ENCODE measurements around the gene ZNF804A. TPM values are rescaled to one million over a fixed set of nuclear protein-coding genes. Genes with fewer than 3 reads are reported as not detected.

ZNF804A gene
- total and polyA plus RNA-seq, 2 of the 4 experiments (the other 2 are of a cell fraction) = 2.2 to 2.7 TPM

DNA sequence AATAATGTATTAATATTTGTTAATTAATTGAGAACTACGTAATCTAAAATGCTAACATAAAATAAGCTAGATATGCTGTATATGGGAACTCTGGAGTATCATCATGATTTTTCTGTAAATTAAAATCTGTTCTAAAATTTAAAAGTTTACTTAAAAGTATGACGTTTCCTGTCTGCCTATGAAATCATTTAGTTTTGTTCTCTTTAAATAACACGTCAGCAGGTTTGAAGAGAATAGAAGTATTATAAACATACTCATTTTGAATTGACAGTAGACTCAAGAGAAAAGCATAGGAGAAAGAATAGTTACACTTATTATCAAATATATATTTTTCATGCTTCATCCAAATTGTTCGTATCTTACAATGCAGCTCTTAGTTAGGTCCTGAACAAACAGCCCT, 19.1 kb upstream of the ZNF804A start:
- intact Hi-C loops (cut with micrococcal nuclease) (no loop called here), in situ Hi-C loops (cut with MboI; ENCODE audit: low sequenced_read_pairs) (no loop called here), dilution Hi-C loops (cut with HindIII; ENCODE audit: low sequenced_read_pairs, unreplicated experiment) (no loop called here)
- Histone ChIP-seq H4K20me1 (ENCODE audit: insufficient read depth, low read length) (no peaks in the 10 kb centered on the region), H3K79me1 (ENCODE audit: low read depth in 1 of 2, low read length in 2 of 2) (no peaks in the 10 kb centered on the region), H4K8ac (ENCODE audit: low read depth in 2 of 2, low read length in 2 of 2) (no peak overlapping the region), H2AK9ac (replicated peaks; ENCODE audit: low read depth, low read length, poor library complexity) (no peak overlapping the region), H2BK120ac (ENCODE audit: low read depth, low read length) (no peak overlapping the region), H3K9me1 (ENCODE audit: insufficient read depth, low read length) (no peaks in the 10 kb centered on the region), H3K14ac (replicated peaks; ENCODE audit: low read depth, low read length) (no peak overlapping the region), H3K23ac (ENCODE audit: low read depth, low read length) (no peak overlapping the region), H3K4me1 (ENCODE audit: control insufficient read depth, insufficient read depth, low read length) (no peaks in the 10 kb centered on the region), H2BK15ac (ENCODE audit: low read depth, low read length) (no peak overlapping the region), H3K27me3 (ENCODE audit: control insufficient read depth, insufficient read depth, low read length) (no peaks in the 10 kb centered on the region), H3K4me2 (ENCODE audit: low read depth, low read length) (no peak overlapping the region), H3K18ac (ENCODE audit: low read depth, low read length) (no peak overlapping the region), H2BK5ac (ENCODE audit: low read depth, low read length, poor library complexity, severe bottlenecking) (no peak overlapping the region), H3K27ac (ENCODE audit: insufficient read depth, low read length) (no peak overlapping the region), H2BK20ac (ENCODE audit: low read depth, low read length) (no peak overlapping the region), H3K9me3 (ENCODE audit: control insufficient read depth, insufficient read depth, low read length) (no peaks in the 10 kb centered on the region), H4K91ac (ENCODE audit: insufficient read depth, low read depth, low read length) (no peak overlapping the region), H3K56ac (ENCODE audit: extremely low read depth, insufficient read depth, low read length) (no peak overlapping the region), H3K4me3 (ENCODE audit: insufficient read depth, low read depth, low read length) (no peak overlapping the region), H2AK5ac (ENCODE audit: low read depth, low read length) (no peak overlapping the region), H3K4ac (ENCODE audit: low read depth, low read length) (no peak overlapping the region), H4K5ac (ENCODE audit: low read depth, low read length) (no peak overlapping the region), H3K36me3 (ENCODE audit: control insufficient read depth, insufficient read depth, low read length) (no peaks in the 10 kb centered on the region), H2AFZ (replicated peaks; ENCODE audit: low read length, poor library complexity) (no peak overlapping the region), H3K9ac (ENCODE audit: low read depth, low read length) (no peak overlapping the region)
- CTCF ChIA-PET = no interaction called here
- no peak for DNase-seq
- no peak for ATAC-seq (ENCODE audit: low read depth)
- no CpG with 5 or more reads among the region's 4 CpGs for WGBS, 2 experiments (ENCODE audit: extremely low coverage in 2 of 2, insufficient read length in 1 of 2)
- TF ChIP-seq MAFK (IDR thresholded peaks at IDR 0.05; ENCODE audit: low read depth, low read length) (no peak), RAD21 (IDR thresholded peaks at IDR 0.05; ENCODE audit: low read length) (no peak), CHD1 (IDR thresholded peaks at IDR 0.05; ENCODE audit: low read depth, low read length) (no peak), RCOR1 (IDR thresholded peaks at IDR 0.05; ENCODE audit: insufficient replicate concordance, low read length) (no peak), MAZ (IDR thresholded peaks at IDR 0.05; ENCODE audit: borderline replicate concordance, low read depth, low read length) (no peak), NFE2L2 (IDR thresholded peaks at IDR 0.05; ENCODE audit: low read depth, low read length) (no peak), SMC3 (IDR thresholded peaks at IDR 0.05; ENCODE audit: low read depth, low read length) (no peak), FOS (IDR thresholded peaks at IDR 0.05; ENCODE audit: low read depth, low read length) (no peak), BHLHE40 (IDR thresholded peaks at IDR 0.05; ENCODE audit: low read depth, low read length) (no peak), MXI1 (IDR thresholded peaks at IDR 0.05; ENCODE audit: borderline replicate concordance, low read depth, low read length) (no peak)
- TF ChIP-seq, protein P1, sequence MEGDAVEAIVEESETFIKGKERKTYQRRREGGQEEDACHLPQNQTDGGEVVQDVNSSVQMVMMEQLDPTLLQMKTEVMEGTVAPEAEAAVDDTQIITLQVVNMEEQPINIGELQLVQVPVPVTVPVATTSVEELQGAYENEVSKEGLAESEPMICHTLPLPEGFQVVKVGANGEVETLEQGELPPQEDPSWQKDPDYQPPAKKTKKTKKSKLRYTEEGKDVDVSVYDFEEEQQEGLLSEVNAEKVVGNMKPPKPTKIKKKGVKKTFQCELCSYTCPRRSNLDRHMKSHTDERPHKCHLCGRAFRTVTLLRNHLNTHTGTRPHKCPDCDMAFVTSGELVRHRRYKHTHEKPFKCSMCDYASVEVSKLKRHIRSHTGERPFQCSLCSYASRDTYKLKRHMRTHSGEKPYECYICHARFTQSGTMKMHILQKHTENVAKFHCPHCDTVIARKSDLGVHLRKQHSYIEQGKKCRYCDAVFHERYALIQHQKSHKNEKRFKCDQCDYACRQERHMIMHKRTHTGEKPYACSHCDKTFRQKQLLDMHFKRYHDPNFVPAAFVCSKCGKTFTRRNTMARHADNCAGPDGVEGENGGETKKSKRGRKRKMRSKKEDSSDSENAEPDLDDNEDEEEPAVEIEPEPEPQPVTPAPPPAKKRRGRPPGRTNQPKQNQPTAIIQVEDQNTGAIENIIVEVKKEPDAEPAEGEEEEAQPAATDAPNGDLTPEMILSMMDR (conservative IDR thresholded peaks at IDR 0.05; ENCODE audit: low read depth, low read length) = no peak
- TF ChIP-seq, protein P2, sequence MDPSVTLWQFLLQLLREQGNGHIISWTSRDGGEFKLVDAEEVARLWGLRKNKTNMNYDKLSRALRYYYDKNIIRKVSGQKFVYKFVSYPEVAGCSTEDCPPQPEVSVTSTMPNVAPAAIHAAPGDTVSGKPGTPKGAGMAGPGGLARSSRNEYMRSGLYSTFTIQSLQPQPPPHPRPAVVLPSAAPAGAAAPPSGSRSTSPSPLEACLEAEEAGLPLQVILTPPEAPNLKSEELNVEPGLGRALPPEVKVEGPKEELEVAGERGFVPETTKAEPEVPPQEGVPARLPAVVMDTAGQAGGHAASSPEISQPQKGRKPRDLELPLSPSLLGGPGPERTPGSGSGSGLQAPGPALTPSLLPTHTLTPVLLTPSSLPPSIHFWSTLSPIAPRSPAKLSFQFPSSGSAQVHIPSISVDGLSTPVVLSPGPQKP (IDR thresholded peaks at IDR 0.05; ENCODE audit: borderline replicate concordance, low read depth, low read length) = no peak
- no TSS peak for BruUV-seq (replicated peaks)
- POLR2A ChIA-PET (ENCODE audit: unreplicated experiment) = no interaction called here
